ENCODE data around the gene SLC6A3.

DNA sequence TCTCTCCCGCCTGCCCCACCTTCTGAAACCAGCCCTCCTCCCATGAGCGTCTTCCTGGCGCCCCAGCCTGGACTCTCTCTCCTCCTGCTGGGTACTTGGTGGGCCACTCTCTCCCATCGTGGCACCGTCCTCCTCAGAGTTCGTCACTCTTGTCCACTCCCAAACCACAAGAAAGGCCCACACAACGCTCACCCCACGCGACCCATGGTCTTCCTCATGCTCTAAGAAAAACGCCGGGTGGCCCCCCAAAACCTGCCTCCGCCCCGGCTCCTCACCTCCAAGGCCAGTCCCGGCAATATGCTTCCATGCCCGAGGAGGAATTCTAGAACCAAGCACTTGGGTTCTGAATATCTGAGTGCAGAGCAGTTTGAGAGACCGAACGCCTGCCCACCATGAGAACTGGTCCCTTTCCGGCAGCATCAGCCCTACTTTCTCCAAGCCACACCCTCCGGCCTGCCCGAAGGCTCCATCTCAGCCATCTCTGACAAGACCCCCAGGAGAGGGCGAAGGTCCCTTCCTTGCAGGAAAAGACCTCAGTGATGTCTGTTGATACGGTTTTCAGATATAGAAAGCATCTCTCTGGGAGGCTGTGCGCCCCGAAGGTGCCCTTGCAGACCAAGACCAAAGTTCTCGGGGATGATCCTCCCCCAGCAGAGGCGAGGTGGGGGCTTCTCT lies 15.0 kb downstream of the SLC6A3 start:
- TF ChIP-seq CTCF (IDR thresholded peaks at IDR 0.05; ENCODE audit: low read depth, low read length) (no peak), EZH2phosphoT487 (IDR thresholded peaks at IDR 0.05; ENCODE audit: low read depth) (no peak)

All from OCI-LY3 (cell line).